Smooth muscle cell of bladder (primary cell): ENCODE results near the gene ATXN7L3B. TPM values are rescaled to one million over a fixed set of nuclear protein-coding genes. Genes with fewer than 3 reads are reported as not detected.

Source experiments
- total RNA-seq: library from RNA; depleted of rRNA; stranded (reverse); fragments of >200 nt; gene quantifications from 2 replicates; pipeline ENCODE4 v1.2.3, GENCODE V29; 2014

Gene ATXN7L3B
- 16.8 and 20.5 TPM in 2 replicates for total RNA-seq

GRCh38 chr12:74537707-74538385 lies at the start of gene ATXN7L3B:
Gene ATXN7L3B (plus strand): TSS chr12:74537835. CDS start chr12:74538113, 278 bp downstream.

